Activated CD8-positive, alpha-beta memory T cell treated with anti-CD3 and anti-CD28 coated beads, Interleukin-2, amount 50 U/mL, for 24 hours (primary cell): Measurements from ENCODE around the gene RTP4.

Experiments
- DNase-seq: peaks from one replicate; pipeline ENCODE4 v3.0.0-alpha.2; 2020; ENCODE audit errors: extremely low read depth

Gene RTP4

GRCh38 chr3:187368251-187369088, at the start of gene RTP4:
Gene RTP4 (plus strand): TSS chr3:187368385. CDS start chr3:187368442, 57 bp downstream.
- no peak for DNase-seq

GRCh38 chr3:187318819-187319616, 49.2 kb upstream of the RTP4 start:
- peak; percentile 3 for DNase-seq

- peak; percentile 21 for DNase-seq
These were observed 48.4 kb upstream of the RTP4 start for GRCh38 chr3:187319699-187320302.

- DNase-seq = no peak
These were observed 46.4 kb upstream of the RTP4 start for GRCh38 chr3:187321766-187322165.

GRCh38 chr3:187322291-187322690, 45.9 kb upstream of the RTP4 start:
- DNase-seq = no peak

- no peak for DNase-seq
These were observed 45.1 kb upstream of the RTP4 start for GRCh38 chr3:187323091-187323490.

- DNase-seq = no peak
These were observed 42.6 kb upstream of the RTP4 start for GRCh38 chr3:187325632-187326031.

GRCh38 chr3:187327845-187328244, 40.3 kb upstream of the RTP4 start:
- DNase-seq = no peak

- DNase-seq = no peak
These were observed 39.5 kb upstream of the RTP4 start for GRCh38 chr3:187328691-187329090.

GRCh38 chr3:187334904-187335303, 33.3 kb upstream of the RTP4 start:
- DNase-seq = no peak

GRCh38 chr3:187336322-187336721, 31.9 kb upstream of the RTP4 start:
- DNase-seq = no peak

GRCh38 chr3:187340578-187340977, 27.6 kb upstream of the RTP4 start:
- DNase-seq = no peak

- no peak for DNase-seq
These were observed 25.9 kb upstream of the RTP4 start for GRCh38 chr3:187342255-187342654.

GRCh38 chr3:187343670-187344069, 24.5 kb upstream of the RTP4 start:
- no peak for DNase-seq

GRCh38 chr3:187352581-187353575, 15.3 kb upstream of the RTP4 start:
- DNase-seq = no peak

GRCh38 chr3:187358068-187358467, 10.1 kb upstream of the RTP4 start:
- no peak for DNase-seq

GRCh38 chr3:187359798-187360486, 8.2 kb upstream of the RTP4 start:
- no peak for DNase-seq

GRCh38 chr3:187360596-187360995, 7.6 kb upstream of the RTP4 start:
- no peak for DNase-seq

- DNase-seq = no peak
These were observed 6.3 kb upstream of the RTP4 start for GRCh38 chr3:187361835-187362234.

- DNase-seq = no peak
These were observed 553 bp upstream of the RTP4 start for GRCh38 chr3:187367561-187368103.
